Measurements from ENCODE around the gene SKAP1. TPM values are rescaled to one million over a fixed set of nuclear protein-coding genes. Genes with fewer than 3 reads are reported as not detected.
A peak's percentile ranks its signal among the peaks of the same experiment; 100 is the strongest.

Gene SKAP1
- total and polyA plus RNA-seq, 9 donors = 0.30 to 6.0 (median 2.4) TPM; not detected in 1

GRCh38 chr17:48307814-48308411 lies 122.1 kb downstream of the SKAP1 start:
- TF ChIP-seq, protein P1, sequence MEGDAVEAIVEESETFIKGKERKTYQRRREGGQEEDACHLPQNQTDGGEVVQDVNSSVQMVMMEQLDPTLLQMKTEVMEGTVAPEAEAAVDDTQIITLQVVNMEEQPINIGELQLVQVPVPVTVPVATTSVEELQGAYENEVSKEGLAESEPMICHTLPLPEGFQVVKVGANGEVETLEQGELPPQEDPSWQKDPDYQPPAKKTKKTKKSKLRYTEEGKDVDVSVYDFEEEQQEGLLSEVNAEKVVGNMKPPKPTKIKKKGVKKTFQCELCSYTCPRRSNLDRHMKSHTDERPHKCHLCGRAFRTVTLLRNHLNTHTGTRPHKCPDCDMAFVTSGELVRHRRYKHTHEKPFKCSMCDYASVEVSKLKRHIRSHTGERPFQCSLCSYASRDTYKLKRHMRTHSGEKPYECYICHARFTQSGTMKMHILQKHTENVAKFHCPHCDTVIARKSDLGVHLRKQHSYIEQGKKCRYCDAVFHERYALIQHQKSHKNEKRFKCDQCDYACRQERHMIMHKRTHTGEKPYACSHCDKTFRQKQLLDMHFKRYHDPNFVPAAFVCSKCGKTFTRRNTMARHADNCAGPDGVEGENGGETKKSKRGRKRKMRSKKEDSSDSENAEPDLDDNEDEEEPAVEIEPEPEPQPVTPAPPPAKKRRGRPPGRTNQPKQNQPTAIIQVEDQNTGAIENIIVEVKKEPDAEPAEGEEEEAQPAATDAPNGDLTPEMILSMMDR (IDR thresholded peaks at IDR 0.05) = peak in 1 of 3 donors; percentile 8
- TF ChIP-seq POLR2A (IDR thresholded peaks at IDR 0.05) = no peak
- WGBS, 3 donors = 15 to 19% (median 18%) methylated on average over 4 of the region's 4 CpGs
- Histone ChIP-seq H3K4me3 (no peak overlapping the region), H3K36me3 (no peaks in the 10 kb centered on the region), H3K27me3 (no peaks in the 10 kb centered on the region), H3K4me1 (ENCODE audit: insufficient read depth) (no peaks in the 10 kb centered on the region), H3K27ac (no peak overlapping the region), H3K9me3 (no peaks in the 10 kb centered on the region)
- peak in 1 of 5 donors; percentile 14 for DNase-seq
- intact Hi-C loops (cut with DNase I) = no loop called here

- no peak for DNase-seq
- no peaks in the 10 kb centered on the region for H3K9me3 ChIP-seq
- intact Hi-C loops (cut with DNase I) = no loop called here
- no peak overlapping the region for H3K4me3 ChIP-seq
- H3K4me1 ChIP-seq (ENCODE audit: insufficient read depth) = no peaks in the 10 kb centered on the region
- TF ChIP-seq EP300 (IDR thresholded peaks at IDR 0.05) = no peak
- TF ChIP-seq POLR2A (IDR thresholded peaks at IDR 0.05) = no peak
- TF ChIP-seq, protein P1 (IDR thresholded peaks at IDR 0.05) = no peak
- WGBS, 3 donors = 33 to 44% (median 43%) methylated on average over 4 of the region's 4 CpGs
- H3K36me3 ChIP-seq = no peaks in the 10 kb centered on the region
- H3K27me3 ChIP-seq = no peaks in the 10 kb centered on the region
- H3K27ac ChIP-seq = no peak overlapping the region
Observed at GRCh38 chr17:48307255-48307654, 122.8 kb downstream of the SKAP1 start.

GRCh38 chr17:48301002-48301401 lies 129.0 kb downstream of the SKAP1 start:
- Histone ChIP-seq H3K4me1 (ENCODE audit: insufficient read depth) (no peaks in the 10 kb centered on the region), H3K27ac (no peak overlapping the region), H3K4me3 (no peak overlapping the region), H3K36me3 (no peaks in the 10 kb centered on the region), H3K9me3 (no peaks in the 10 kb centered on the region), H3K27me3 (no peaks in the 10 kb centered on the region)
- TF ChIP-seq POLR2A (IDR thresholded peaks at IDR 0.05) (no peak), EP300 (IDR thresholded peaks at IDR 0.05) (no peak)
- TF ChIP-seq, protein P1 (IDR thresholded peaks at IDR 0.05) = no peak
- intact Hi-C loops (cut with DNase I) = no loop called here
- no peak for DNase-seq

GRCh38 chr17:48299760-48300159 lies 130.3 kb downstream of the SKAP1 start:
- H3K27me3 ChIP-seq = no peaks in the 10 kb centered on the region
- H3K4me1 ChIP-seq (ENCODE audit: insufficient read depth) = no peaks in the 10 kb centered on the region
- DNase-seq = no peak
- no peak overlapping the region for H3K27ac ChIP-seq
- no peaks in the 10 kb centered on the region for H3K9me3 ChIP-seq
- TF ChIP-seq, protein P1 (IDR thresholded peaks at IDR 0.05) = no peak
- TF ChIP-seq EP300 (IDR thresholded peaks at IDR 0.05) (no peak), POLR2A (IDR thresholded peaks at IDR 0.05) (no peak)
- WGBS, 3 donors = 66 to 85% (median 76%) methylated on average over 1 of the region's 1 CpG
- H3K4me3 ChIP-seq = no peak overlapping the region
- H3K36me3 ChIP-seq = no peaks in the 10 kb centered on the region
- intact Hi-C loops (cut with DNase I) = no loop called here

Measured in ovary (tissue), 9 donors.